Measurements from ENCODE around the gene PI4KB. TPM values are rescaled to one million over a fixed set of nuclear protein-coding genes. Genes with fewer than 3 reads are reported as not detected.

The PI4KB gene
- total and polyA plus RNA-seq, 2 of the 13 experiments (the other 11 are each of a cell fraction or from before 2014, with no cell fraction given), result 19.5 to 29.3 TPM

GRCh38 chr1:151372058-151372934, 45.1 kb upstream of the PI4KB start, which contains the start of gene SELENBP1 (continued):
- TF ChIP-seq KLF12 (CRISPR knock-in tag; IDR thresholded peaks at IDR 0.05; ENCODE audit: borderline replicate concordance) (peak; percentile 67; the same call in 1 of the 2 replicates), FOXP4 (CRISPR knock-in tag; IDR thresholded peaks at IDR 0.05) (peak; percentile 60), ZNF558 (CRISPR knock-in tag; IDR thresholded peaks at IDR 0.05; ENCODE audit: borderline replicate concordance) (no peak), PCBP1 (IDR thresholded peaks at IDR 0.05; ENCODE audit: borderline replicate concordance, low read depth, low read length) (no peak), RFXAP (CRISPR knock-in tag; IDR thresholded peaks at IDR 0.05; ENCODE audit: borderline replicate concordance) (0 out of 2 replicates have a peak, but pooled peaks have one; percentile 53), POLR2AphosphoS5 (IDR thresholded peaks at IDR 0.05; ENCODE audit: low read depth, low read length) (peak; percentile 94), ZBTB3 (CRISPR knock-in tag; IDR thresholded peaks at IDR 0.05; ENCODE audit: borderline replicate concordance, low read depth) (no peak), PLRG1 (conservative IDR thresholded peaks at IDR 0.05) (no peak)
- TF ChIP-seq, protein P1, sequence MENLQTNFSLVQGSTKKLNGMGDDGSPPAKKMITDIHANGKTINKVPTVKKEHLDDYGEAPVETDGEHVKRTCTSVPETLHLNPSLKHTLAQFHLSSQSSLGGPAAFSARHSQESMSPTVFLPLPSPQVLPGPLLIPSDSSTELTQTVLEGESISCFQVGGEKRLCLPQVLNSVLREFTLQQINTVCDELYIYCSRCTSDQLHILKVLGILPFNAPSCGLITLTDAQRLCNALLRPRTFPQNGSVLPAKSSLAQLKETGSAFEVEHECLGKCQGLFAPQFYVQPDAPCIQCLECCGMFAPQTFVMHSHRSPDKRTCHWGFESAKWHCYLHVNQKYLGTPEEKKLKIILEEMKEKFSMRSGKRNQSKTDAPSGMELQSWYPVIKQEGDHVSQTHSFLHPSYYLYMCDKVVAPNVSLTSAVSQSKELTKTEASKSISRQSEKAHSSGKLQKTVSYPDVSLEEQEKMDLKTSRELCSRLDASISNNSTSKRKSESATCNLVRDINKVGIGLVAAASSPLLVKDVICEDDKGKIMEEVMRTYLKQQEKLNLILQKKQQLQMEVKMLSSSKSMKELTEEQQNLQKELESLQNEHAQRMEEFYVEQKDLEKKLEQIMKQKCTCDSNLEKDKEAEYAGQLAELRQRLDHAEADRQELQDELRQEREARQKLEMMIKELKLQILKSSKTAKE (CRISPR knock-in tag; IDR thresholded peaks at IDR 0.05; ENCODE audit: borderline replicate concordance), result no peak
- TF ChIP-seq, protein P2, sequence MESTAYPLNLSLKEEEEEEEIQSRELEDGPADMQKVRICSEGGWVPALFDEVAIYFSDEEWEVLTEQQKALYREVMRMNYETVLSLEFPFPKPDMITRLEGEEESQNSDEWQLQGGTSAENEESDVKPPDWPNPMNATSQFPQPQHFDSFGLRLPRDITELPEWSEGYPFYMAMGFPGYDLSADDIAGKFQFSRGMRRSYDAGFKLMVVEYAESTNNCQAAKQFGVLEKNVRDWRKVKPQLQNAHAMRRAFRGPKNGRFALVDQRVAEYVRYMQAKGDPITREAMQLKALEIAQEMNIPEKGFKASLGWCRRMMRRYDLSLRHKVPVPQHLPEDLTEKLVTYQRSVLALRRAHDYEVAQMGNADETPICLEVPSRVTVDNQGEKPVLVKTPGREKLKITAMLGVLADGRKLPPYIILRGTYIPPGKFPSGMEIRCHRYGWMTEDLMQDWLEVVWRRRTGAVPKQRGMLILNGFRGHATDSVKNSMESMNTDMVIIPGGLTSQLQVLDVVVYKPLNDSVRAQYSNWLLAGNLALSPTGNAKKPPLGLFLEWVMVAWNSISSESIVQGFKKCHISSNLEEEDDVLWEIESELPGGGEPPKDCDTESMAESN (CRISPR knock-in tag; conservative IDR thresholded peaks at IDR 0.05), result no peak

Measured in HepG2 (cell line).